GM23338 (cell line): Measurements from ENCODE around the gene CEMIP2. TPM values are rescaled to one million over a fixed set of nuclear protein-coding genes. Genes with fewer than 3 reads are reported as not detected.

ENCODE experiments used
- ATAC-seq: fragments of 200-7000 bp; cut with Tn5 transposase; 3 replicates; pipeline ENCODE4 v1.9.1; 2020
- DNase-seq: peaks from one replicate; pipeline ENCODE4 v3.0.0-alpha.2; 2015; ENCODE audit warnings: low spot score
- H2AFZ ChIP-seq: fragments of 200-600 bp; sonication (generic); 2 replicates; pipeline ENCODE4 v1.8.0; 2016; ENCODE audit warnings: antibody characterized with exemption, mild to moderate bottlenecking, moderate library complexity
- H3F3A ChIP-seq: fragments of 200-600 bp; sonication (generic); replicated peaks from 2 replicates; pipeline ENCODE4 v1.8.0; 2017; ENCODE audit warnings: antibody characterized with exemption, mixed run types, low read depth
- H3K27ac ChIP-seq: fragments of 200-600 bp; sonication (generic); 2 replicates; pipeline ENCODE4 v1.6.1; 2016; ENCODE audit warnings: low read depth
- H3K27me3 ChIP-seq: fragments of 200-600 bp; sonication (generic); 2 replicates; pipeline ENCODE4 v1.8.0; 2016; ENCODE audit warnings: mild to moderate bottlenecking, mixed run types, moderate library complexity; ENCODE audit not compliant: insufficient read depth
- H3K36me3 ChIP-seq: fragments of 200-600 bp; sonication (generic); 2 replicates; pipeline ENCODE4 v1.8.0; 2016; ENCODE audit warnings: mild to moderate bottlenecking; ENCODE audit not compliant: insufficient read depth
- H3K4me1 ChIP-seq: fragments of 200-600 bp; sonication (generic); 2 replicates; pipeline ENCODE4 v1.8.0; 2016; ENCODE audit warnings: mild to moderate bottlenecking, moderate library complexity; ENCODE audit not compliant: insufficient read depth
- H3K4me2 ChIP-seq: fragments of 200-600 bp; sonication (generic); 2 replicates; pipeline ENCODE4 v1.7.1; 2017; ENCODE audit warnings: mixed run types
- H3K4me3 ChIP-seq: fragments of 200-600 bp; sonication (generic); 2 replicates; pipeline ENCODE4 v1.6.1; 2016; ENCODE audit warnings: mixed run types
- H3K79me2 ChIP-seq: fragments of 200-600 bp; sonication (generic); replicated peaks from 2 replicates; pipeline ENCODE4 v1.8.0; 2017; ENCODE audit warnings: mild to moderate bottlenecking; ENCODE audit not compliant: insufficient read depth
- H3K9me2 ChIP-seq: fragments of 200-600 bp; sonication (generic); 2 replicates; pipeline ENCODE4 v1.8.0; 2017; ENCODE audit not compliant: insufficient read depth
- H4K20me1 ChIP-seq: fragments of 200-600 bp; sonication (generic); replicated peaks from 2 replicates; pipeline ENCODE4 v1.8.0; 2017; ENCODE audit warnings: mild to moderate bottlenecking; ENCODE audit not compliant: insufficient read depth
- H3K27ac Mint-ChIP-seq: 2 replicates; pipeline ENCODE4 v1.8.0; 2020; ENCODE audit warnings: inconsistent platforms, mild to moderate bottlenecking, moderate library complexity, mixed read lengths
- H3K27me3 Mint-ChIP-seq: 3 replicates; pipeline ENCODE4 v1.8.0; 2022; ENCODE audit warnings: low read depth, mild to moderate bottlenecking, moderate library complexity, mixed read lengths, inconsistent platforms; ENCODE audit not compliant: insufficient read depth, poor library complexity
- H3K36me3 Mint-ChIP-seq: 3 replicates; pipeline ENCODE4 v1.8.0; 2021; ENCODE audit warnings: low read depth, mild to moderate bottlenecking, inconsistent platforms, moderate library complexity, mixed read lengths
- H3K4me1 Mint-ChIP-seq: 3 replicates; pipeline ENCODE4 v1.8.0; 2020; ENCODE audit warnings: mild to moderate bottlenecking, inconsistent platforms, mixed read lengths
- H3K4me3 Mint-ChIP-seq: 3 replicates; pipeline ENCODE4 v1.8.0; 2021; ENCODE audit warnings: moderate library complexity, mild to moderate bottlenecking, inconsistent platforms, mixed read lengths
- H3K9me3 Mint-ChIP-seq: 3 replicates; pipeline ENCODE4 v1.8.0; 2020; ENCODE audit warnings: moderate library complexity, mild to moderate bottlenecking, inconsistent platforms, mixed read lengths
- CREB1 ChIP-seq: fragments of 250-450 bp; sonication (Bioruptor Pico); IDR thresholded peaks from 2 replicates; pipeline ENCODE4 v1.5.0; 2020; ENCODE audit warnings: low read depth, mild to moderate bottlenecking, moderate library complexity
- CTCF ChIP-seq, 2 experiments: fragments of 200-600 bp in 1 of 2; sonication (generic) in 1 of 2; conservative IDR thresholded peaks; 2 replicates each; pipeline versions ENCODE4 v1.5.1 to v1.6.1; 2016 to 2017; ENCODE audit warnings: antibody characterized with exemption in 2 of 2, low read depth in 2 of 2, mild to moderate bottlenecking in 2 of 2, moderate library complexity in 1 of 2
- ETS1 ChIP-seq: IDR thresholded peaks from 2 replicates; pipeline ENCODE4 v1.6.1; 2016; ENCODE audit warnings: antibody characterized with exemption
- EZH2 ChIP-seq: fragments of 200-600 bp; sonication (generic); IDR thresholded peaks from one replicate; pipeline ENCODE4 v1.8.0; 2017; ENCODE audit warnings: antibody characterized with exemption, mild to moderate bottlenecking, low read depth; ENCODE audit not compliant: unreplicated experiment
- EZH2phosphoT487 ChIP-seq: fragments of 200-600 bp; sonication (generic); IDR thresholded peaks from one replicate; pipeline ENCODE4 v1.8.1; 2018; ENCODE audit warnings: antibody characterized with exemption; ENCODE audit not compliant: unreplicated experiment
- JUNB ChIP-seq: IDR thresholded peaks from one replicate; pipeline ENCODE4 v1.6.1; 2016; ENCODE audit warnings: antibody characterized with exemption; ENCODE audit not compliant: unreplicated experiment
- NANOG ChIP-seq: IDR thresholded peaks from 2 replicates; pipeline ENCODE4 v1.6.1; 2016; ENCODE audit warnings: antibody characterized with exemption, borderline replicate concordance
- POLR2AphosphoS5 ChIP-seq: IDR thresholded peaks from 2 replicates; pipeline ENCODE4 v1.6.1; 2016; ENCODE audit warnings: antibody characterized with exemption, low read depth
- STAT1 ChIP-seq: IDR thresholded peaks from one replicate; pipeline ENCODE4 v1.6.1; 2016; ENCODE audit warnings: antibody characterized with exemption; ENCODE audit not compliant: unreplicated experiment
- ZNF114 ChIP-seq: fragments of 250-450 bp; sonication (Bioruptor Pico); IDR thresholded peaks from 2 replicates; pipeline ENCODE4 v1.5.0; 2020; ENCODE audit warnings: mild to moderate bottlenecking, moderate library complexity
- ZNF331 ChIP-seq: fragments of 250-450 bp; sonication (Bioruptor Pico); IDR thresholded peaks from 2 replicates; pipeline ENCODE4 v1.5.0; 2020; ENCODE audit warnings: low read depth, mild to moderate bottlenecking, moderate library complexity
- polyA plus RNA-seq: library from polyadenylated mRNA; unstranded; fragments of >200 nt; fragmentation: Nextera tagmentation; extraction: Ambion mirVana; gene quantifications from 2 replicates; pipeline ENCODE4 v1.2.1, GENCODE V29; 2016
- total RNA-seq: library from RNA; depleted of rRNA; stranded (reverse); fragments of >200 nt; shearing (Covaris generic); gene quantifications from 2 replicates; pipeline ENCODE4 v1.2.3, GENCODE V29; 2014

The CEMIP2 gene
- total and polyA plus RNA-seq, 2 experiments from 2014 or later: 23.0 to 76.7 TPM

GRCh38 chr9:71647094-71647591 lies 121.2 kb downstream of the CEMIP2 start (continued):
- TF ChIP-seq CTCF (conservative IDR thresholded peaks at IDR 0.05; ENCODE audit: low read depth in 2 of 2) (no peak), ZNF331 (CRISPR knock-in tag) (no peak), EZH2 (no peak)

GRCh38 chr9:71646131-71646530 lies 122.2 kb downstream of the CEMIP2 start:
- Mint-ChIP-seq H3K9me3 (no peaks in the 10 kb centered on the region), H3K36me3 (no peaks in the 10 kb centered on the region), H3K27me3 (peaks cover 4% of the 10 kb centered on the region), H3K4me1 (peaks cover 6% of the 10 kb centered on the region), H3K4me3 (no peak overlapping the region), H3K27ac (no peak overlapping the region)
- Histone ChIP-seq H2AFZ (no peak overlapping the region), H3K79me2 (no peaks in the 10 kb centered on the region), H3K9me2 (0 out of 2 replicates have a peak, but pooled peaks cover 6% of the 10 kb centered on the region), H3K36me3 (no peaks in the 10 kb centered on the region), H3K4me3 (no peak overlapping the region), H3F3A (no peaks in the 10 kb centered on the region; the same call in 1 of the 2 replicates), H3K27me3 (peaks cover 5% of the 10 kb centered on the region), H3K27ac (no peak overlapping the region), H4K20me1 (no peaks in the 10 kb centered on the region), H3K4me2 (no peak overlapping the region), H3K4me1 (no peaks in the 10 kb centered on the region; the same call in 1 of the 2 replicates)
- no peak for TF ChIP-seq EZH2
- no peak for TF ChIP-seq EZH2phosphoT487
- ATAC-seq (no peak), DNase-seq (no peak)

- 0 out of 2 replicates have a peak, but pooled peaks cover 6% of the 10 kb centered on the region for H3K9me2 ChIP-seq
- no peak for DNase-seq
- H3K4me2 ChIP-seq: no peak overlapping the region
- Mint-ChIP-seq H3K4me3 (no peak overlapping the region), H3K27me3 (peaks cover 4% of the 10 kb centered on the region), H3K27ac (no peak overlapping the region), H3K9me3 (no peaks in the 10 kb centered on the region), H3K4me1 (peaks cover 6% of the 10 kb centered on the region), H3K36me3 (no peaks in the 10 kb centered on the region)
- no peak overlapping the region for H3K4me3 ChIP-seq
- H2AFZ ChIP-seq: no peak overlapping the region
- H3K79me2 ChIP-seq: no peaks in the 10 kb centered on the region
- no peaks in the 10 kb centered on the region; the same call in 1 of the 2 replicates for H3F3A ChIP-seq
- H3K27ac ChIP-seq: no peak overlapping the region
- ATAC-seq: no peak
- no peaks in the 10 kb centered on the region; the same call in 1 of the 2 replicates for H3K4me1 ChIP-seq
- no peaks in the 10 kb centered on the region for H4K20me1 ChIP-seq
- peaks cover 5% of the 10 kb centered on the region for H3K27me3 ChIP-seq
- H3K36me3 ChIP-seq: no peaks in the 10 kb centered on the region
- TF ChIP-seq NANOG: no peak
- no peak for TF ChIP-seq CREB1
- no peak for TF ChIP-seq EZH2phosphoT487
- TF ChIP-seq ETS1: no peak
- TF ChIP-seq JUNB: no peak
- TF ChIP-seq EZH2: no peak
- TF ChIP-seq STAT1: no peak
- no peak for TF ChIP-seq POLR2AphosphoS5
- TF ChIP-seq ZNF114: no peak
- no peak for TF ChIP-seq CTCF (conservative IDR thresholded peaks at IDR 0.05; ENCODE audit: low read depth in 2 of 2)
These were observed 123.4 kb downstream of the CEMIP2 start for GRCh38 chr9:71644819-71645362.
